Forelimb muscle (tissue), 1 donor: ENCODE results near the gene EIF2A. TPM values are rescaled to one million over a fixed set of nuclear protein-coding genes. Genes with fewer than 3 reads are reported as not detected.
A peak's percentile ranks its signal among the peaks of the same experiment; 100 is the strongest.
"Not testable (repeated sequence)": the region's sequence is repeated elsewhere in the genome, so short reads cannot be mapped to it uniquely, and the experiment has no call there.

ENCODE experiments used
- DNase-seq: peaks from one replicate; pipeline ENCODE4 v3.0.0-alpha.2; 2013; ENCODE audit warnings: low read depth
- polyA plus RNA-seq: library from polyadenylated mRNA; unstranded; fragments of 120-200 nt; gene quantifications from one replicate; pipeline ENCODE4 v1.2.1, GENCODE V29; 2013; ENCODE audit not compliant: insufficient read length

EIF2A gene
- polyA plus RNA-seq = 152 TPM

GRCh38 chr3:150546226-150547044 is at the start of gene EIF2A, which contains the start of gene SERP1:
Gene EIF2A (plus strand): TSS chr3:150546787. CDS start chr3:150546803, 16 bp downstream.
Gene SERP1 (minus strand): TSS chr3:150546496. CDS start chr3:150546135, 361 bp downstream.
- peak; percentile 98 for DNase-seq

GRCh38 chr3:150497956-150498355 is 48.6 kb upstream of the EIF2A start:
- no peak for DNase-seq

GRCh38 chr3:150500960-150501359 is 45.6 kb upstream of the EIF2A start:
- DNase-seq = not testable (repeated sequence)

- DNase-seq = no peak
Measured at GRCh38 chr3:150503402-150504099, 43.0 kb upstream of the EIF2A start.

GRCh38 chr3:150504483-150504882 is 42.1 kb upstream of the EIF2A start:
- DNase-seq = no peak

- no peak for DNase-seq
Measured at GRCh38 chr3:150508401-150508800, 38.2 kb upstream of the EIF2A start.

GRCh38 chr3:150509780-150510179 is 36.8 kb upstream of the EIF2A start:
- DNase-seq = no peak

GRCh38 chr3:150511122-150511821 is 35.3 kb upstream of the EIF2A start:
- no peak for DNase-seq

- no peak for DNase-seq
Measured at GRCh38 chr3:150515210-150515609, 31.4 kb upstream of the EIF2A start.

GRCh38 chr3:150519026-150519425 is 27.6 kb upstream of the EIF2A start:
- no peak for DNase-seq

GRCh38 chr3:150520408-150520807 is 26.2 kb upstream of the EIF2A start:
- no peak for DNase-seq

- no peak for DNase-seq
Measured at GRCh38 chr3:150521463-150521862, 25.1 kb upstream of the EIF2A start.

- DNase-seq = no peak
Measured at GRCh38 chr3:150523538-150523937, 23.0 kb upstream of the EIF2A start.

- DNase-seq = no peak
Measured at GRCh38 chr3:150527464-150528255, 18.9 kb upstream of the EIF2A start.

- DNase-seq = no peak
Measured at GRCh38 chr3:150528354-150528797, 18.2 kb upstream of the EIF2A start.

GRCh38 chr3:150531775-150532174 is 14.8 kb upstream of the EIF2A start:
- no peak for DNase-seq

- DNase-seq = no peak
Measured at GRCh38 chr3:150535204-150535603, 11.4 kb upstream of the EIF2A start.

- DNase-seq = no peak
Measured at GRCh38 chr3:150538324-150539208, 8.0 kb upstream of the EIF2A start.

- DNase-seq = no peak
Measured at GRCh38 chr3:150540297-150540696, 6.3 kb upstream of the EIF2A start.

GRCh38 chr3:150540991-150541390 is 5.6 kb upstream of the EIF2A start:
- no peak for DNase-seq
